HepG2 (cell line): ENCODE results near the gene PRKCD. TPM values are rescaled to one million over a fixed set of nuclear protein-coding genes. Genes with fewer than 3 reads are reported as not detected.
A peak's percentile ranks its signal among the peaks of the same experiment; 100 is the strongest.

ENCODE experiments used
- ATAC-seq: fragments of 200-7000 bp; cut with Tn5 transposase; 3 replicates; pipeline ENCODE4 v1.9.1; 2020; ENCODE audit warnings: mild to moderate bottlenecking, moderate library complexity
- BruUV-seq: library from RNA; stranded (reverse); fragments of 400-500 nt; replicated peaks from 2 replicates; lab custom pipeline; 2021; lab: Mats Ljungman, UMichigan
- CTCF ChIA-PET: fragments of 300-600 bp; formaldehyde crosslinking; extraction: SDS; loops from one replicate; lab custom pipeline; 2021; ENCODE audit warnings: low total read pairs, inconsistent platforms, low intra/inter-chr PET ratio; lab: Yijun Ruan, JAX
- POLR2A ChIA-PET: fragments of 350-600 bp; sonication (Branson Sonifier 250); formaldehyde crosslinking; loops from one replicate; lab custom pipeline; 2020; ENCODE audit warnings: antibody characterized with exemption, inconsistent platforms; lab: Yijun Ruan, JAX
- DNase-seq: peaks from one replicate; pipeline ENCODE4 v3.0.0-alpha.2; 2015; ENCODE audit warnings: low spot score
- FAIRE-seq: peaks from 3 replicates; lab custom pipeline; 2011; peaks lifted over from hg19 to GRCh38; lab: Jason Lieb, UNC
- H2AFZ ChIP-seq: one replicate; pipeline ENCODE4 v1.6.1; 2011; ENCODE audit warnings: low read length, inconsistent platforms
- H3K27ac ChIP-seq: fragments of 300-600 bp; 3 replicates; pipeline ENCODE4 v1.8.0; 2011; ENCODE audit warnings: mixed run types, mild to moderate bottlenecking, mixed read lengths, low read length, inconsistent platforms; ENCODE audit not compliant: insufficient read depth; ENCODE audit errors: extremely low read length
- H3K27me3 ChIP-seq, 2 experiments: fragments of 200-600 bp in 1 of 2; 2 replicates in 1 of 2; 3 replicates in 1 of 2; pipeline versions ENCODE4 v1.6.0 to v1.8.0; 2011; ENCODE audit warnings: low read length in 2 of 2, mild to moderate bottlenecking in 2 of 2, moderate library complexity in 2 of 2, inconsistent platforms in 1 of 2; ENCODE audit not compliant: insufficient read depth in 2 of 2, control insufficient read depth in 1 of 2
- H3K36me3 ChIP-seq, 2 experiments: fragments of 200-600 bp in 1 of 2; replicated peaks in 1 of 2; 2 replicates in 1 of 2; 3 replicates in 1 of 2; pipeline versions ENCODE4 v1.5.1 to v1.8.0; 2011; ENCODE audit warnings: low read length in 2 of 2, inconsistent platforms in 1 of 2; ENCODE audit not compliant: insufficient read depth in 2 of 2, control insufficient read depth in 1 of 2
- H3K4me1 ChIP-seq: 2 replicates; pipeline ENCODE4 v1.5.1; 2012; ENCODE audit warnings: low read length, inconsistent platforms; ENCODE audit not compliant: insufficient read depth
- H3K4me2 ChIP-seq: 2 replicates; pipeline ENCODE4 v1.6.0; 2011; ENCODE audit warnings: low read depth, low read length, inconsistent platforms
- H3K4me3 ChIP-seq, 3 experiments: fragments of 200-600 bp in 1 of 3; sonication (generic), shearing (Covaris generic) in 1 of 3; replicated peaks in 1 of 3; 2 replicates each; pipeline ENCODE4 v1.5.1; 2011 to 2016; ENCODE audit warnings: low read length in 3 of 3, inconsistent platforms in 2 of 3, low read depth in 2 of 3, mild to moderate bottlenecking in 2 of 3, control low read depth in 1 of 3, mixed read lengths in 1 of 3; ENCODE audit not compliant: insufficient read depth in 1 of 3
- H3K79me2 ChIP-seq: one replicate; pipeline ENCODE4 v1.6.1; 2011; ENCODE audit warnings: low read length, inconsistent platforms; ENCODE audit not compliant: insufficient read depth
- H3K9ac ChIP-seq: 2 replicates; pipeline ENCODE4 v1.6.0; 2011; ENCODE audit warnings: mild to moderate bottlenecking, low read depth, low read length, inconsistent platforms; ENCODE audit not compliant: insufficient read depth
- H3K9me3 ChIP-seq: 2 replicates; pipeline ENCODE4 v1.5.1; 2012; ENCODE audit warnings: mild to moderate bottlenecking, low read length
- H4K20me1 ChIP-seq: 2 replicates; pipeline ENCODE4 v1.6.0; 2011; ENCODE audit warnings: inconsistent platforms, mild to moderate bottlenecking, low read length, moderate library complexity; ENCODE audit not compliant: insufficient read depth
- GATAD1 ChIP-seq: IDR thresholded peaks from 2 replicates; pipeline ENCODE4 v1.6.1; 2016; ENCODE audit warnings: missing genetic modification reagents, missing compliant biosample characterization
- POLR2G ChIP-seq: fragments of 200-400 bp; formaldehyde crosslinking; IDR thresholded peaks from 2 replicates; pipeline ENCODE4 v1.6.1; 2018; ENCODE audit warnings: mild to moderate bottlenecking, low read depth, low read length, moderate library complexity
- RAD21 ChIP-seq: fragments of 450-650 bp; formaldehyde crosslinking; IDR thresholded peaks from 2 replicates; pipeline ENCODE4 v1.5.0; 2020; ENCODE audit warnings: mild to moderate bottlenecking
- RBM22 ChIP-seq: fragments of 200-400 bp; formaldehyde crosslinking; optimal IDR thresholded peaks from 2 replicates; pipeline ENCODE3; 2017; ENCODE audit warnings: mild to moderate bottlenecking, low read length, moderate library complexity
- ZNF687 ChIP-seq: sonication (generic); formaldehyde crosslinking; IDR thresholded peaks from 2 replicates; pipeline ENCODE4 v1.5.1; 2020; ENCODE audit warnings: mild to moderate bottlenecking, missing genetic modification reagents, moderate library complexity
- WGBS: methylation state at CpG from one replicate; pipeline ENCODE4 v1.1.6; 2017; ENCODE audit warnings: low lambda C conversion rate; 5-methylcytosine and 5-hydroxymethylcytosine counted together
- in situ Hi-C: cut with HindIII; loops from 2 replicates; pipeline ENCODE4 v1.10.0; 2017; ENCODE audit warnings: low pct_unique_long_range_greater_than_20kb; ENCODE audit not compliant: extremely low pct_ligation_motif_present
- intact Hi-C: fragments of 100-400 bp; cut with micrococcal nuclease; formaldehyde crosslinking; loops from one replicate; pipeline ENCODE4 v1.10.0; 2022; ENCODE audit not compliant: unreplicated experiment
- polyA plus RNA-seq, 8 experiments: library from polyadenylated mRNA; depleted of rRNA in 3 of 8; stranded (reverse) in 7 of 8; unstranded in 1 of 8; fragments of >200 nt; fragmentation: Illumina TruSeq in 4 of 8; extraction: Trizol in 4 of 8; gene quantifications; 2 replicates each; pipeline versions ENCODE4 v1.2.1 to v1.2.3, GENCODE V29; 2011 to 2016; ENCODE audit warnings: low read depth in 4 of 8, missing spikeins in 1 of 8, mixed read lengths in 1 of 8; ENCODE audit not compliant: insufficient read depth in 1 of 8
- total RNA-seq, 5 experiments: library from RNA; depleted of rRNA; stranded (reverse); fragments of >200 nt; fragmentation: Illumina TruSeq; extraction: Trizol; gene quantifications; 2 replicates each; pipeline ENCODE4 v1.2.3, GENCODE V29; 2016; ENCODE audit warnings: low read depth in 1 of 5

PRKCD gene
- total and polyA plus RNA-seq, 2 of the 13 experiments (the other 11 are each of a cell fraction or from before 2014, with no cell fraction given) = 1.6 to 40.7 TPM

- H3K9me3 ChIP-seq = no peaks in the 10 kb centered on the region
- no TSS peak for BruUV-seq
- H3K4me1 ChIP-seq = peaks cover 28% of the 10 kb centered on the region
- WGBS = 98% methylated on average over 12 of the region's 13 CpGs
- H3K9ac ChIP-seq = no peak overlapping the region
- CTCF ChIA-PET = no interaction called here
- TF ChIP-seq POLR2G = 0 out of 2 replicates have a peak, but pooled peaks have one; percentile 26
- TF ChIP-seq RAD21 (CRISPR knock-in tag) = no peak
- no peak for TF ChIP-seq ZNF687
- TF ChIP-seq GATAD1 (CRISPR knock-in tag) = no peak
- TF ChIP-seq RBM22 = peak; percentile 33
- ATAC-seq = no peak
- intact Hi-C loops = no loop called here
- peaks cover 67 to 94% of the 10 kb centered on the region in 2 experiments for H3K36me3 ChIP-seq
- H3K4me2 ChIP-seq = no peak overlapping the region
- POLR2A ChIA-PET = no interaction called here
- no peak overlapping the region for H3K27ac ChIP-seq
- H3K27me3 ChIP-seq = no peaks in the 10 kb centered on the region
- no peak overlapping the region for H2AFZ ChIP-seq
- no peak for FAIRE-seq
- no peak for DNase-seq
- no peak overlapping the region for H3K4me3 ChIP-seq
- H3K79me2 ChIP-seq = no peaks in the 10 kb centered on the region
- in situ Hi-C loops = no loop called here
- no peaks in the 10 kb centered on the region for H4K20me1 ChIP-seq
Measured at GRCh38 chr3:53231532-53232511, 70.8 kb downstream of the PRKCD start.
